HUES6 (cell line): Measurements from ENCODE around the gene MRPL1.
"Not testable (repeated sequence)": the region's sequence is repeated elsewhere in the genome, so short reads cannot be mapped to it uniquely, and the experiment has no call there.

Source experiments
- H3K27ac ChIP-seq: 2 replicates; pipeline ENCODE4 v1.7.0; 2013; ENCODE audit warnings: low read depth, mild to moderate bottlenecking, low read length, inconsistent platforms
- H3K27me3 ChIP-seq: 2 replicates; pipeline ENCODE4 v1.6.1; 2013; ENCODE audit warnings: low read length; ENCODE audit not compliant: control insufficient read depth, insufficient read depth
- H3K36me3 ChIP-seq: 2 replicates; pipeline ENCODE4 v1.6.1; 2013; ENCODE audit warnings: low read length; ENCODE audit not compliant: control insufficient read depth, insufficient read depth
- H3K4me1 ChIP-seq: 2 replicates; pipeline ENCODE4 v1.6.1; 2013; ENCODE audit warnings: low read length; ENCODE audit not compliant: control insufficient read depth, insufficient read depth
- H3K4me3 ChIP-seq: 2 replicates; pipeline ENCODE4 v1.5.1; 2013; ENCODE audit warnings: low read depth, low read length
- H3K9ac ChIP-seq: one replicate; pipeline ENCODE4 v1.6.1; 2013; ENCODE audit warnings: mild to moderate bottlenecking, low read length
- H3K9me3 ChIP-seq: 2 replicates; pipeline ENCODE4 v1.6.1; 2013; ENCODE audit warnings: low read depth, low read length; ENCODE audit not compliant: control insufficient read depth, insufficient read depth

Gene MRPL1

GRCh38 chr4:77852892-77853495 is 9.6 kb upstream of the MRPL1 start:
- Histone ChIP-seq H3K9me3 (no peaks in the 10 kb centered on the region), H3K9ac (no peak overlapping the region), H3K4me1 (no peaks in the 10 kb centered on the region; the same call in 1 of the 2 replicates), H3K27ac (no peak overlapping the region), H3K4me3 (no peak overlapping the region), H3K36me3 (no peaks in the 10 kb centered on the region), H3K27me3 (no peaks in the 10 kb centered on the region)

- Histone ChIP-seq H3K27ac (no peak overlapping the region), H3K4me3 (no peak overlapping the region), H3K27me3 (no peaks in the 10 kb centered on the region), H3K9me3 (no peaks in the 10 kb centered on the region), H3K4me1 (no peaks in the 10 kb centered on the region), H3K9ac (no peak overlapping the region), H3K36me3 (no peaks in the 10 kb centered on the region)
These were observed 8.1 kb upstream of the MRPL1 start for GRCh38 chr4:77854431-77855111.

- H3K4me3 ChIP-seq, result no peak overlapping the region
- H3K4me1 ChIP-seq, result no peaks in the 10 kb centered on the region
- no peak overlapping the region for H3K9ac ChIP-seq
- H3K27me3 ChIP-seq, result no peaks in the 10 kb centered on the region
- H3K27ac ChIP-seq, result no peak overlapping the region
- H3K9me3 ChIP-seq, result no peaks in the 10 kb centered on the region
- no peaks in the 10 kb centered on the region for H3K36me3 ChIP-seq
These were observed 6.5 kb upstream of the MRPL1 start for GRCh38 chr4:77856152-77856551.

- Histone ChIP-seq H3K4me3 (no peak overlapping the region), H3K36me3 (no peaks in the 10 kb centered on the region), H3K27ac (no peak overlapping the region), H3K4me1 (peaks cover 7% of the 10 kb centered on the region; the same call in 1 of the 2 replicates), H3K9ac (no peak overlapping the region), H3K27me3 (no peaks in the 10 kb centered on the region), H3K9me3 (no peaks in the 10 kb centered on the region)
These were observed 3.4 kb upstream of the MRPL1 start for GRCh38 chr4:77859256-77859655.

GRCh38 chr4:77861495-77861894 is 1.1 kb upstream of the MRPL1 start:
- no peak overlapping the region for H3K27ac ChIP-seq
- H3K9ac ChIP-seq, result peak overlapping the region; percentile 94
- H3K27me3 ChIP-seq, result no peaks in the 10 kb centered on the region
- peak overlapping the region; percentile 92 for H3K4me3 ChIP-seq
- H3K36me3 ChIP-seq, result peaks cover 3% of the 10 kb centered on the region; the same call in 1 of the 2 replicates
- no peaks in the 10 kb centered on the region for H3K9me3 ChIP-seq
- peaks cover 7% of the 10 kb centered on the region; the same call in 1 of the 2 replicates for H3K4me1 ChIP-seq

GRCh38 chr4:77863341-77863740 is 711 bp downstream of the MRPL1 start:
- H3K36me3 ChIP-seq, H3K4me1 ChIP-seq, H3K9me3 ChIP-seq, H3K27me3 ChIP-seq: not testable (repeated sequence)
- Histone ChIP-seq H3K9ac (peak overlapping the region; percentile 94), H3K4me3 (peak overlapping the region; percentile 92), H3K27ac (peak overlapping the region; percentile 84; the same call in 1 of the 2 replicates)

- Histone ChIP-seq H3K36me3 (peaks cover 3% of the 10 kb centered on the region; the same call in 1 of the 2 replicates), H3K27me3 (no peaks in the 10 kb centered on the region), H3K9ac (no peak overlapping the region), H3K27ac (no peak overlapping the region), H3K4me1 (peaks cover 7% of the 10 kb centered on the region; the same call in 1 of the 2 replicates), H3K9me3 (no peaks in the 10 kb centered on the region), H3K4me3 (no peak overlapping the region)
These were observed 2.6 kb downstream of the MRPL1 start for GRCh38 chr4:77865259-77865658.

GRCh38 chr4:77872723-77873445 is 10.3 kb downstream of the MRPL1 start:
- no peak overlapping the region for H3K27ac ChIP-seq
- no peaks in the 10 kb centered on the region for H3K27me3 ChIP-seq
- H3K36me3 ChIP-seq, result peaks cover 29% of the 10 kb centered on the region
- no peak overlapping the region for H3K4me3 ChIP-seq
- no peaks in the 10 kb centered on the region for H3K9me3 ChIP-seq
- peaks cover 4% of the 10 kb centered on the region for H3K4me1 ChIP-seq
- no peak overlapping the region for H3K9ac ChIP-seq

GRCh38 chr4:77877167-77877566 is 14.5 kb downstream of the MRPL1 start:
- Histone ChIP-seq H3K27me3 (no peaks in the 10 kb centered on the region), H3K36me3 (peaks cover 29% of the 10 kb centered on the region)

GRCh38 chr4:77877771-77878565 is 15.3 kb downstream of the MRPL1 start:
- no peak overlapping the region for H3K4me3 ChIP-seq
- no peaks in the 10 kb centered on the region for H3K9me3 ChIP-seq
- H3K27ac ChIP-seq, result peak overlapping the region; percentile 31; the same call in 1 of the 2 replicates
- no peak overlapping the region for H3K9ac ChIP-seq
- H3K27me3 ChIP-seq, result no peaks in the 10 kb centered on the region
- H3K4me1 ChIP-seq, result peaks cover 8% of the 10 kb centered on the region
- peaks cover 23% of the 10 kb centered on the region for H3K36me3 ChIP-seq

More at GRCh38 chr4:77877167-77877566, 14.5 kb downstream of the MRPL1 start:
- H3K9me3 ChIP-seq, result no peaks in the 10 kb centered on the region
- no peak overlapping the region for H3K4me3 ChIP-seq
- no peak overlapping the region for H3K27ac ChIP-seq
- no peak overlapping the region for H3K9ac ChIP-seq
- H3K4me1 ChIP-seq, result peaks cover 8% of the 10 kb centered on the region
